ENCODE data around the gene LGR5. TPM values are rescaled to one million over a fixed set of nuclear protein-coding genes. Genes with fewer than 3 reads are reported as not detected.

The LGR5 gene
- total RNA-seq, 1 donor from 2014 or later: 1.5 TPM

DNA sequence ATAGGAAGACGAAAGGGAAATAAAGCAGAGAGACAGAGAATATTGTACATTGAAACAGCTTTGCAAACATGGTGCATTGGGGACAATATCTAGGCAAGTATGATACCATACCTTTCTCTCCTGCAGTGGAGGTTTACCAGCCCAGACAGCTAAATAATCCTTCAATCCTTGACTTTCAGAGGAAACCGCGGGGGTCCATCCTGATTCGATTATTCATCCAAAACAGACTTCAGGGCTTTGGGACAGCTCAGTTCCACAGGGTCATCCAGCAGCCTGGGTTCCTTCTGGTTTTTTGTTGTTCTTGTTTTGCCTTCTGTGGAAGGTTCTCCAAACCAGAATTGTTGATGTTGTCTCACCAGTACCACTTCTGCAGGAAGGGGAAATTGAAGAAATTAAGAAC is 81.5 kb downstream of the LGR5 start:
- no peaks in the 10 kb centered on the region for H3K27me3 ChIP-seq
- TF ChIP-seq, protein P1, sequence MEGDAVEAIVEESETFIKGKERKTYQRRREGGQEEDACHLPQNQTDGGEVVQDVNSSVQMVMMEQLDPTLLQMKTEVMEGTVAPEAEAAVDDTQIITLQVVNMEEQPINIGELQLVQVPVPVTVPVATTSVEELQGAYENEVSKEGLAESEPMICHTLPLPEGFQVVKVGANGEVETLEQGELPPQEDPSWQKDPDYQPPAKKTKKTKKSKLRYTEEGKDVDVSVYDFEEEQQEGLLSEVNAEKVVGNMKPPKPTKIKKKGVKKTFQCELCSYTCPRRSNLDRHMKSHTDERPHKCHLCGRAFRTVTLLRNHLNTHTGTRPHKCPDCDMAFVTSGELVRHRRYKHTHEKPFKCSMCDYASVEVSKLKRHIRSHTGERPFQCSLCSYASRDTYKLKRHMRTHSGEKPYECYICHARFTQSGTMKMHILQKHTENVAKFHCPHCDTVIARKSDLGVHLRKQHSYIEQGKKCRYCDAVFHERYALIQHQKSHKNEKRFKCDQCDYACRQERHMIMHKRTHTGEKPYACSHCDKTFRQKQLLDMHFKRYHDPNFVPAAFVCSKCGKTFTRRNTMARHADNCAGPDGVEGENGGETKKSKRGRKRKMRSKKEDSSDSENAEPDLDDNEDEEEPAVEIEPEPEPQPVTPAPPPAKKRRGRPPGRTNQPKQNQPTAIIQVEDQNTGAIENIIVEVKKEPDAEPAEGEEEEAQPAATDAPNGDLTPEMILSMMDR (IDR thresholded peaks at IDR 0.05): no peak
- no peaks in the 10 kb centered on the region for H3K4me1 ChIP-seq
- no peak for DNase-seq (ENCODE audit: low spot score in 2 of 2)
- H3K27ac ChIP-seq: no peak overlapping the region
- intact Hi-C loops (cut with DNase I): no loop called here
- no peaks in the 10 kb centered on the region for H3K9me3 ChIP-seq
- H3K4me3 ChIP-seq: no peak overlapping the region
- no peaks in the 10 kb centered on the region for H3K36me3 ChIP-seq

DNA sequence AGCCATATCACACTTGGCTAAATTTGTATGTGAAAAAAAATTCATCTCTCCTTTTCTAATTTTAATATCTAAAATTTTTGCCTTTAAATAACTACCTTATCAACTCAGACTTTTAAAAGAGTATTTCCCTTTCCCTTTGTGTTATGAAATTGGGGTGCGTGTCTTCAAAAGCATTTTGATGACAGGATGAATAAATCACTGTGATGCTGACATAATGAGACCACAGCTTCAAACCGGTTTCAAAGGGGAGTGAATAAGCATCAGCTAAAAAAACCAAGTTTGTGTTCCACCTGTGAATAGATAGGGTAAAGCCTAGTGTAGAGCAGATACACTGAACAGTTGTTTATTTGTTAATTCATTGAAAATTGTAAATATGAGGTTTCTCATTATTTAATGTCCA is 85.0 kb downstream of the LGR5 start:
- no peaks in the 10 kb centered on the region for H3K4me1 ChIP-seq
- H3K27ac ChIP-seq: no peak overlapping the region
- no peak for DNase-seq (ENCODE audit: low spot score in 2 of 2)
- H3K36me3 ChIP-seq: no peaks in the 10 kb centered on the region
- no peaks in the 10 kb centered on the region for H3K9me3 ChIP-seq
- H3K4me3 ChIP-seq: no peak overlapping the region
- TF ChIP-seq, protein P1 (IDR thresholded peaks at IDR 0.05): no peak
- H3K27me3 ChIP-seq: no peaks in the 10 kb centered on the region
- intact Hi-C loops (cut with DNase I): no loop called here

DNA sequence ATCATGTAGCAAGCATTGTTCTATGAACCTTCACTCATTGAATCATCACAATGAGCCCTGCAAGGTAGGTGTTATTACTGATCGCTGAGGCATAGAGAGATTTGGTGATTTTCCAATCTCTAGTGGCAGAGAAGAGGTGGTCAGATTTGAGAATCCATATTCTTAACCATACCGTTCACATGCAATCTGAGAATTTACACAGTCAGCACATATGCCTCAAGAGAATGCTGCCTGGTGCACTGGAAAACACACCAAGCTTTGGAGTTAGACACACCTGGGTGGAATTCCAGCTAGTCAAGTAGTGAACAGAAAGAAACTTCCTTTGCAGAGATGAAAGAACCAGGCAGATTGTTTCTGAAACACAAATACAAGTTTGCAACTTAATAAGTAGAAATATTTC is 94.1 kb downstream of the LGR5 start:
- intact Hi-C loops (cut with DNase I): no loop called here
- Histone ChIP-seq H3K27me3 (no peaks in the 10 kb centered on the region), H3K9me3 (no peaks in the 10 kb centered on the region), H3K4me3 (no peak overlapping the region), H3K27ac (no peak overlapping the region), H3K4me1 (no peaks in the 10 kb centered on the region), H3K36me3 (no peaks in the 10 kb centered on the region)
- no peak for DNase-seq (ENCODE audit: low spot score in 2 of 2)
- TF ChIP-seq, protein P1 (IDR thresholded peaks at IDR 0.05): no peak

DNA sequence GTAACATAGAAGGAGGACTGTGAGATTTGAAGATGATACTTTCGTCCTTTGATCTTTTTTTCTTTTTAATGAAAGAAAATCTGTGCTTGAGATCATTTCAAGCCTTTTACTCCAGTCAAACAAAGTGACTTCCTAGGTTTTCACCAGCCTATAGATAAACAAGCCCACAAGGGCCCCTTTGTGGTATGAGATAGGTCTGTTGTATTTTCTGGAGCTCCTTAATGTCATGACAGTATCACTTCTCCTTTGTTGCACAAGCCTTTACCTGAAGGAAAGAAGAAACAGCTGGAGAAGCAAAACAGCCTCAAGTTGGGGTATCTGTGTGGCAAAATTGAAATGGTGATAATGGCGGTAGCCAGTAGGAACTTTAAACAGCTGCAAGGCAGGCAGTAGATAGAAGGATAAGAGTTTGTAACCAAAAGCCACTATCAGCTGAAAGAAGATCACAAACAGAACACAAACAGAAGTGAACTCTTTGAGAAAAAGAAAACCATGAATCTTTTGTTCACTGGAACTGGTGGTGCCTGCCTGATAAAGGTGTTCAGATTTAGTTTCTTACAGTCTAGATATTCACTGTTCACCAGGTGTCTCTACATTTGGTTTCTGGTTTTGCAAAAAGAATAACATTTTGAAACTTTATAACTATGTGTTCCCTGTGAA is 96.8 kb downstream of the LGR5 start:
- Histone ChIP-seq H3K4me1 (no peaks in the 10 kb centered on the region), H3K36me3 (no peaks in the 10 kb centered on the region), H3K27me3 (no peaks in the 10 kb centered on the region), H3K9me3 (no peaks in the 10 kb centered on the region), H3K4me3 (no peak overlapping the region), H3K27ac (no peak overlapping the region)
- no peak for DNase-seq (ENCODE audit: low spot score in 2 of 2)
- TF ChIP-seq, protein P1 (IDR thresholded peaks at IDR 0.05): no peak
- intact Hi-C loops (cut with DNase I): no loop called here

DNA sequence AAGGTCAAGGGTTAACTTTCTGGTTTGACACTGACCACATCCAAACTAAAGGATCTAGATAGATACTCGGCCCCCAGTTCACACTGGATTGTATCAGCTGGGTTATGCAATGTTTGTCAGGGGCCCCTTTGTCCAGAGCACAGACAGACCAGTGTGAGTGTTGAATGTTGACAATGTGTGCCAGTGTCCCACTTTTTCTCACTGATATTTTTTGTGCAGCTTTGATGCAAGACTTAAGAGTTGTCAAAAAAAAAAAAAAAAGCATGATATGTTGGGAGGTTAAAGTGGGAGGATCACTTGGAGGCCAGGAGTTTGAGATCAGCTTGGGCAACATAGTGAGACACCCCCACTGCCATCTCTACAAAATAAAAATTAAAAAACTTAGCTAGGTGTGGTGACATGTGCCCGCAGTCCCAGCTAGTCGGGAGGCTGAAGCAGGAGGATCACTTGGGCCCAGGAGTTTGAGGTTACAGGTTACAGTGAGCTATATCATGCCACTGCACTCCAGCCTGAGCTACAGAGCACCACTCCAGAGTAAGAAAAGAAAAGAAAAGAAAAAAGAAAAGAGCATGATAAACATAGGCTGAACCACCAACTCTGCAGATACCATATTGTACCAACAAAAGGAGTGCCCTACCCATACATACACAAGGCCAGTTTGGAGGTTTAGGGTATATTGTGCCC is 97.5 kb downstream of the LGR5 start:
- intact Hi-C loops (cut with DNase I): no loop called here
- no peak for DNase-seq (ENCODE audit: low spot score in 2 of 2)
- no peak overlapping the region for H3K4me3 ChIP-seq

More for the DNA sequence above, 97.5 kb downstream of the LGR5 start:
- Histone ChIP-seq H3K27me3 (no peaks in the 10 kb centered on the region), H3K4me1 (no peaks in the 10 kb centered on the region), H3K27ac (no peak overlapping the region), H3K36me3 (no peaks in the 10 kb centered on the region), H3K9me3 (no peaks in the 10 kb centered on the region)
- TF ChIP-seq, protein P1 (IDR thresholded peaks at IDR 0.05): no peak

Measured in ascending aorta (tissue), 2 donors.